ENCODE data around the gene BCLAF3.

BCLAF3 gene

DNA sequence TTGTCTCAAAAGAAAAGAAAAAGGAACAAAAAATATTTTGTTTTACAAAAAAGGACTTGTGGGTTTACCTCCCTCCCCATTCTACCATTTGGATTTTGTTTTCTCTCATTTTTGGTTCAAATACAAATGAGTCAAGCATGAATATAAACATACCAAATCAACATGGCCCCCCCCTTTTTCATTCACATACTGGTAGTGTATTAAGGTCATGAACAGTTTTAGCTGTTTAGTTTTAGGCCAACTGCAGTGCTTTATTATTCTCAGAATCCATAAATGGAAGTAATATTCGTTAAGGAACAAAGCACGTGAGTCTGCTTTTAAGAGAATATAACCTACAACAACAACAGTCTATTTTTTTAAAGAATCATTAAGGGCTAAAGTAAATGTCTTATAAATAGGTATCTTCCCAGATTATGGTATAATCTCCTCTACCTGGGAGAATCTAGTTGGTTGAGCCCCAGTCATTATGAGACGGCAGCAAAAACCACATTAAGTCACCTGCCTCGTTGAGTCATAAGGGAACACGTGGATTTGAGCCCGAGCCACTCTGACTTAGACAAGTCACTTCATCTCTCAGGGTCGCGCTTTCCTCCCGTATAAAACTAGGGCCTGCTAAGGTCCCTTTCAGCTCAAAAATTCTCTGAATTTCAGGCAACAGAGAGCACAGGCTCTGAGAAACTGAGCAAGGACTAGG is 26.7 kb downstream of the BCLAF3 start:
- no peak for DNase-seq

DNA sequence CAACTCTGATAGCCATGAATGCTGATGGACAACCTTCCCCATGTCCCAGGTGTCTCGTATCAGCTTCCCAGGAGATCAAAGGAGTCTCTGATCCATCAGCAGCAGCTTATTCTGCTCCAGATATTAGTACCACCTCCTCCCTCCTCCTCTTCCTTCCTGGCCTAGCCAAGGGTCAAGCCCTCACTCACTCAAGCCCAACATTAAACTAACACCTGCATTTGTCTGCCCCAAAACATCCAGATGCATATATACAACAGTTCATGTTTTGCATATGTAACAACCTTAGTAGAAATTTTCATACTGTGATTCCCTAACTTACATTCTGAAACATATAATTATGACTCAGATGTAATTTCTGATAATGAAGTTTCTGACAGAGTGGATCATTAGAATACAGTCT is 29.9 kb downstream of the BCLAF3 start:
- DNase-seq = no peak

DNA sequence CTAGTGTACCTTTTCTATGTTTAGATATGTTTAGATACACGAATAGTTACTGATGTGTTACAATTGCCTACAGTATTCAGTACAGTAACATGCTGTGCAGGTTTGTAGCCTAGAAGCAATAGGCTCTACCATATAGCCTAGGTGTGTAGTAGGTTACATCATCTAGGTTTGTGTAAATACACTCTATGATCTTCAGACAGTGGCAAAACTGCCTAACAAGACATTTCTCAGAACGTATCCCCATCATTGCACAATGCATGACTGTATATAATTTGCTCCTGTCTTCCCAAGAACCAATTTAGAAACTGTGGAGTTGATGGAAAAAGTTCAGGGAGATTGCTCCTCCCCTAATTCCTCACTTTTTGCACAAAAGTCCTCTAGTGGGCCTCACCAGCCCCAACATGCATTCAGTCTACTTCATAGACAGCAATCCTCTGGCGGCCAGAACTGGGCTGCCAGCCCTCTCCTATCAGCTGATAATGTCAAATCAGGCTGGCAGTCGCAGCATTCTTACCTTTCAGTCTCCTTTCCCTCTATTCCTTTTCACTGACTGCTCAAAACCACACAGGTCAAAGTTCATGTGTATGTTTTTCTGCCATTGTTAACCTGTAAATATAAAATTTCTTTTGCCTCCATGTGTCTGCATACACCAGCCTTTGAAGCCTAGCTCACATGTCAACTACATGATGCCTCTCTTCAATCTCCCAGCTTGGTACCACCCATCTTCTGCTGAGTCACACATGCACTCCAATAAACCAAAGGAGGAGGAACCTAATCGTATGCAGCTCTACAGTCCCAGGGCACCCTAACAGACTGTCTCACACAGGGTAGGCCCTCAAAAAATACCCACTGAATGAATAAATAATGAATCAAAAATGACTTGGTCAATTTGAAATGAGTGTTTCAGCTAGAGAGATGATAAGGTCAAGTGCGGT is 32.0 kb downstream of the BCLAF3 start:
- DNase-seq = no peak

DNA sequence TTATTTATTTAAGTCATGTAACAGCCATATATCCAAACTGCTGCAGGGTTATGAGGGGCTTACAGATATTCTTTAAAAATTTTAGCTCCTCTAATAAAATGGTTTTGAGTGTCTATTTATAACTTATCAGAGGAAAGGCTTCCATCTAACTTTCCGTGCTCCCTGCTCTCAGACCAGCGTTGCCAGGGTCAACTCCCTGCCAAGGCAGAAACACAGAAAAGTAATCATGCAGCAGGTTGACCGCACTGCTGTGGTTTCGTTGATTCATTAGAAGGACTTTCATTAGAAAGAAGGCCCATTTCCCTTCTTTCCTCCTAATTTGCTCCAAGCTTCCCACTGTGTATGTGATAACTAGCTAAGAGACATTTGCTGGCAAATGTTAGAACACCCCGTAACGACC is 33.9 kb downstream of the BCLAF3 start:
- no peak for DNase-seq

DNA sequence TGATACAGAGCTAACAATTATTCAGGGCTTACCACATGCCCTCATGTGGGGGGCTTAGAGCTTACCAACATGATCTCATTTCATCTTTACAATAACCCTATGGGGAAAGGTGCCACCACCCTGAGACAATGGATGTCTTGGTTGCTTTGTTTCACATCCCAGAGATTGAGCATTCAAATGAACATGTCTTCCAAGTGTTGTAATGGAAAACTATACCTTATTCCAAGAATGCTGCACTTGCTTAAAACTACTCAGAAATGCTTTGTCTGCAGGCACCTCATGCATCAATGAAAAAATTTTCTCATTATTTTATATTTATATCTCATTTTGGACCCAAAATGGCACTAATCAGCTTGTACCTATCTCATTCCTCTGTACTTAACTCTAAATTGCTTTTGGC is 34.6 kb downstream of the BCLAF3 start:
- DNase-seq = no peak

DNA sequence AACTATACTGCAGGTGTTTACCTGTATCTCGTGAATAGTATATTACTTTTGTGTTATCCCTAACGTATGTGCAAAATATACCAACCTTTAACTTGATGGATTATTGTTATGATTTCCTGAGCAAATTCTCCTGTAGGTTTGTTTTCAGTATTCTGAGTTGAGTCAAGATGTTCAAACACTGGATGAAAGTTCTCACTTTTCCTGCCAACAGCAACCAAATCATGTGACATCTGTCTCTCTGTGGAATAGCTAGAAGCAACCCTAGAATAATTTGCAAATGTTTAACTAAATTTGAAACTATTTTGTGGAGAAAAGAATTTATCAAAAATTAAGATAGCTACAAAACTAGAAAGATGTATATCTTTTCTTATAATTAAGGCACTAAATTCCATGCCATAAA is 35.6 kb downstream of the BCLAF3 start:
- no peak for DNase-seq

DNA sequence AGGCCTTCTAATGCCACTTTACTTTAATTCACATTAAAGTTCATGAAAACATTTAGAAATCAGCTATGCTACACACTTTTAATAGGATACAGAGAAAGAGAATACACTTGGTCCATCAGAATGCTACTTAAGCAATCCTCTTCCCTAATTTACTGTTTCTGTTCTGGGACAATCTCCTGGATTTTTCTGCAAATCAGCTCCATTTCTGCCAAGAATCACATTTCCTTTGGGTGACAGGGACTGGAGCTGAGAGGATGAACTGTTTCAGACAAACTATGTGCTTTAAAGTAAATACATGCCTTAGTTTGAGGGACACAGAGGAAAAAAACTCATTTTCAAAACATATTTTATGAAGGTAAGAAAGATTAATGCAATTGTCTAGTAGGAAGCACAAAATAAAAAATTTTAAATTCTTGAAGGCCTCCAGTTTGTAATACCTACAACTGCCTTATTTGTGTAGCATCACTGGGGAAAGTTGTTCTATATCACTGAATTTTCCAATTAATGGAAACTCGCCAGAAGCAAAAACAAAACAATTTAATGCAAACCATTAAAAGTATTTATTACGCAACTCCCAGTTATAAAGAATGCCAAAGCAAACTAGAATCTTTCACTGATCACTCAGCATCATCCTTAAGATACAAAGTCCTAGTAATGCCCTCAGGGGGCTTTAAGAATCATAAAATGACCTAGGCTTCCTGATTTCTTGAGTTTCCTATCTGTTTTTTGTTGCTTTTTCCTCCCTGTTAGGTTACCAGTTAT is 36.3 kb downstream of the BCLAF3 start:
- DNase-seq = no peak

DNA sequence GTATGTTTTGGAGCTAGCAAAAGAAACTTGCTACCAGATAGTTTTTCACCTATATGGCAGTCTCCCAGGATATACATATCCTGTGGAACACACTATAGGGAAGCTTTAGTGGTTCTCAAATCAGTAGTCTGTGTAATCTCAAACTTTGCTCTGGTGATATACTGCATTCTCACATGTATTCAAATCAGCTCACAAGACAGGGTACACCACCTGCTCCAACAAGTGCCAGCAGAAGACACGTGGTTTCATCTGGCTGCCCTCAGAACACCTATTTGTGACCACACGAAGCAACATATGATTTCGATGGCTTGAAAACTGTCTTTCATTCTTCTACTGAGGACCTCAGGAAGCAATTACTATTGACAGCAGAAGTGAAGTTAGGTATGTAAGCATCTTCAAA is 37.7 kb downstream of the BCLAF3 start:
- DNase-seq = no peak

DNA sequence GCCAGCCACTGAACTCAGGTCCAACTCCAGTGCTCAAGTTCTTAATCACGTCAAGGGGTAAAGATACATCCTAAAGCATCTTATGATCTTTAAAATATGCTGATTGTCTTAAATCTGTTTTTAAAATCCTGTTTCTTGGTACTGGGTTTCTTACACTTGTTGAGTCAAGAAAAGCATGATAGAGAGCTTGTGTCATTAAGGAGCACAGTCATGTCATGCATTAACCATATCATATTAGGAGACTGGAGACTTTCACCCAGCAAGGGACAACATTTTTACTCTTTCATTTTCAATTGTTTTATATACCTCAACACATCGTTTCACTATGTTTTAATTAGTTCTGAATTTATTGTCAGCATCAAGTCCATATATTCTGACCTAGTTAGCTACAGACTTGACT is 41.5 kb downstream of the BCLAF3 start:
- no peak for DNase-seq

DNA sequence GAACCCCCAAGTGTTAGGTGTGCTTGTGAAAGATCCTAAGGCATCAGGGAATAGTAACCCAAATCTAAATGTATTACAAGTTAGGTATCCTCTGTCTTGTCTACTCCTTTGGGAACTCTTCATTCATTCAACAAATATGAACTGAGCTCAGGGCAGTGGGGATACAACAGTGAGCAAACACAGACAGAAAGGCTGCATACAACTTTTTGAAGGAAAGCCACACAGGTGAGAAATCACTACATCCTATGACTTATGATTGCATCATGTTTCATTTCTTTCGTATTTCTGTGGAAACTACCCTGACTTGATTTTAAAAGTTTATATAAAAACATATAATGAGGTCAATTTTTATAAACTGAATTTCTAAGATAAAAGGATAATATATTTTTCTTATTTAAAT is 43.2 kb downstream of the BCLAF3 start:
- DNase-seq = no peak
